Activated CD4-positive, alpha-beta T cell treated with anti-CD3 and anti-CD28 coated beads for 36 hours (primary cell): ENCODE results near the gene CDC42EP4. TPM values are rescaled to one million over a fixed set of nuclear protein-coding genes. Genes with fewer than 3 reads are reported as not detected.

Experiments
- ATAC-seq: fragments of 200-7000 bp; cut with Tn5 transposase; one replicate; pipeline ENCODE4 v1.10.0; 2021; ENCODE audit warnings: mild to moderate bottlenecking, moderate library complexity
- CTCF ChIA-PET: fragments of 350-600 bp; sonication (Branson Sonifier 250); formaldehyde crosslinking; loops from one replicate; lab custom pipeline; 2021; ENCODE audit warnings: antibody characterized with exemption; lab: Charles Lee
- POLR2A ChIA-PET: fragments of 350-600 bp; sonication (Branson Sonifier 250); formaldehyde crosslinking; loops from one replicate; lab custom pipeline; 2021; ENCODE audit warnings: antibody characterized with exemption, inconsistent platforms; lab: Charles Lee
- DNase-seq: peaks from one replicate; pipeline ENCODE4 v3.0.0-alpha.2; 2020
- H3K27ac Mint-ChIP-seq: one replicate; pipeline ENCODE4 v1.8.0; 2021; ENCODE audit warnings: mixed read lengths
- H3K27me3 Mint-ChIP-seq: one replicate; pipeline ENCODE4 v1.8.0; 2021; ENCODE audit warnings: mixed read lengths
- H3K36me3 Mint-ChIP-seq: one replicate; pipeline ENCODE4 v1.8.0; 2021; ENCODE audit warnings: low read depth, mixed read lengths
- H3K4me1 Mint-ChIP-seq: one replicate; pipeline ENCODE4 v1.8.0; 2021; ENCODE audit warnings: mixed read lengths
- H3K4me3 Mint-ChIP-seq: one replicate; pipeline ENCODE4 v1.8.0; 2021; ENCODE audit warnings: mild to moderate bottlenecking, moderate library complexity, mixed read lengths
- H3K9me3 Mint-ChIP-seq: one replicate; pipeline ENCODE4 v1.8.0; 2021; ENCODE audit warnings: low read depth, mixed read lengths
- intact Hi-C, 2 experiments: fragments of 100-400 bp; cut with DNase I in 1 of 2; cut with micrococcal nuclease in 1 of 2; formaldehyde crosslinking; loops; one replicate each; pipeline versions ENCODE4 v1.14.2 to v1.15.1; 2022 to 2024; cut with DNase I, micrococcal nuclease
- total RNA-seq, 2 experiments: library from RNA; stranded (reverse); gene quantifications; one replicate each; pipeline ENCODE4 v1.2.3, GENCODE V29; 2021

CDC42EP4 gene
- total RNA-seq, 2 experiments from 2014 or later = 0.87 to 0.91 TPM

GRCh38 chr17:73351764-73352163 is 40.0 kb upstream of the CDC42EP4 start:
- POLR2A ChIA-PET = no interaction called here
- DNase-seq (no peak), ATAC-seq (no peak)
- Mint-ChIP-seq H3K27ac (no peak overlapping the region), H3K4me1 (no peaks in the 10 kb centered on the region), H3K36me3 (no peaks in the 10 kb centered on the region), H3K4me3 (no peak overlapping the region), H3K9me3 (no peaks in the 10 kb centered on the region), H3K27me3 (no peaks in the 10 kb centered on the region)
- intact Hi-C loops = no loop called here
- CTCF ChIA-PET = no interaction called here

GRCh38 chr17:73350864-73351263 is 39.1 kb upstream of the CDC42EP4 start:
- no peaks in the 10 kb centered on the region for H3K27me3 Mint-ChIP-seq
- H3K36me3 Mint-ChIP-seq = no peaks in the 10 kb centered on the region
- H3K9me3 Mint-ChIP-seq = no peaks in the 10 kb centered on the region
- POLR2A ChIA-PET = no interaction called here
- intact Hi-C loops = no loop called here
- ATAC-seq (no peak), DNase-seq (no peak)
- no peaks in the 10 kb centered on the region for H3K4me1 Mint-ChIP-seq
- no peak overlapping the region for H3K27ac Mint-ChIP-seq
- CTCF ChIA-PET = interaction anchor here (0.7 kb wide), 1 partner anchor 19 kb away, joined by 6 read pairs; no protein-coding TSS in a partner anchor
- no peak overlapping the region for H3K4me3 Mint-ChIP-seq

GRCh38 chr17:73349647-73350046 is 37.8 kb upstream of the CDC42EP4 start:
- H3K4me1 Mint-ChIP-seq = no peaks in the 10 kb centered on the region
- H3K27ac Mint-ChIP-seq = no peak overlapping the region
- ATAC-seq (no peak), DNase-seq (no peak)
- CTCF ChIA-PET = no interaction called here
- H3K9me3 Mint-ChIP-seq = no peaks in the 10 kb centered on the region
- intact Hi-C loops = no loop called here
- no peaks in the 10 kb centered on the region for H3K36me3 Mint-ChIP-seq
- POLR2A ChIA-PET = no interaction called here
- no peak overlapping the region for H3K4me3 Mint-ChIP-seq
- H3K27me3 Mint-ChIP-seq = no peaks in the 10 kb centered on the region

- Mint-ChIP-seq H3K4me3 (no peak overlapping the region), H3K27me3 (no peaks in the 10 kb centered on the region), H3K36me3 (no peaks in the 10 kb centered on the region), H3K27ac (no peak overlapping the region), H3K9me3 (no peaks in the 10 kb centered on the region), H3K4me1 (no peaks in the 10 kb centered on the region)
- ATAC-seq (no peak), DNase-seq (no peak)
- intact Hi-C loops = no loop called here
- ChIA-PET CTCF (no interaction called here), POLR2A (no interaction called here)
Measured at GRCh38 chr17:73349138-73349537, 37.3 kb upstream of the CDC42EP4 start.

- POLR2A ChIA-PET = no interaction called here
- DNase-seq (no peak), ATAC-seq (no peak)
- CTCF ChIA-PET = no interaction called here
- Mint-ChIP-seq H3K4me1 (no peaks in the 10 kb centered on the region), H3K27me3 (no peaks in the 10 kb centered on the region), H3K36me3 (no peaks in the 10 kb centered on the region), H3K27ac (no peak overlapping the region), H3K4me3 (no peak overlapping the region), H3K9me3 (no peaks in the 10 kb centered on the region)
- intact Hi-C loops = no loop called here
Measured at GRCh38 chr17:73348829-73349095, 37.0 kb upstream of the CDC42EP4 start.

- no peaks in the 10 kb centered on the region for H3K27me3 Mint-ChIP-seq
- no peaks in the 10 kb centered on the region for H3K4me1 Mint-ChIP-seq
- H3K27ac Mint-ChIP-seq = no peak overlapping the region
- no peak overlapping the region for H3K4me3 Mint-ChIP-seq
- H3K36me3 Mint-ChIP-seq = no peaks in the 10 kb centered on the region
- DNase-seq (no peak), ATAC-seq (no peak)
- POLR2A ChIA-PET = no interaction called here
- no peaks in the 10 kb centered on the region for H3K9me3 Mint-ChIP-seq
- CTCF ChIA-PET = interaction anchor here (1.4 kb wide), 1 partner anchor 22 kb away, joined by 3 read pairs; no protein-coding TSS in a partner anchor
- intact Hi-C loops = no loop called here
Measured at GRCh38 chr17:73348018-73348828, 36.4 kb upstream of the CDC42EP4 start.

- POLR2A ChIA-PET = no interaction called here
- Mint-ChIP-seq H3K27me3 (no peaks in the 10 kb centered on the region), H3K27ac (no peak overlapping the region), H3K4me1 (no peaks in the 10 kb centered on the region), H3K36me3 (no peaks in the 10 kb centered on the region), H3K9me3 (no peaks in the 10 kb centered on the region), H3K4me3 (no peak overlapping the region)
- DNase-seq = no peak
- CTCF ChIA-PET = interaction anchor here (0.6 to 1.4 kb wide), 2 partner anchors 23 to 155 kb away, joined by 3 read pairs; partner anchors contain the start of gene COG1
- no peak for ATAC-seq
- intact Hi-C loops = no loop called here
Measured at GRCh38 chr17:73347351-73347750, 35.5 kb upstream of the CDC42EP4 start.

GRCh38 chr17:73346501-73347162 is 34.8 kb upstream of the CDC42EP4 start:
- no peaks in the 10 kb centered on the region for H3K9me3 Mint-ChIP-seq

GRCh38 chr17:73343739-73344454 is 32.1 kb upstream of the CDC42EP4 start:
- Mint-ChIP-seq H3K27ac (no peak overlapping the region), H3K4me3 (no peak overlapping the region), H3K9me3 (no peaks in the 10 kb centered on the region), H3K36me3 (no peaks in the 10 kb centered on the region), H3K4me1 (peaks cover 4% of the 10 kb centered on the region), H3K27me3 (no peaks in the 10 kb centered on the region)
- DNase-seq (no peak), ATAC-seq (no peak)
- CTCF ChIA-PET = interaction anchor here (1.0 kb wide), 1 partner anchor 26 kb away, joined by 4 read pairs; no protein-coding TSS in a partner anchor
- POLR2A ChIA-PET = no interaction called here
- intact Hi-C loops = no loop called here

More at GRCh38 chr17:73346501-73347162, 34.8 kb upstream of the CDC42EP4 start:
- H3K27me3 Mint-ChIP-seq = no peaks in the 10 kb centered on the region
- no peaks in the 10 kb centered on the region for H3K36me3 Mint-ChIP-seq
- intact Hi-C loops = no loop called here
- POLR2A ChIA-PET = no interaction called here
- H3K4me3 Mint-ChIP-seq = no peak overlapping the region
- ATAC-seq = no peak
- H3K27ac Mint-ChIP-seq = no peak overlapping the region
- no peaks in the 10 kb centered on the region for H3K4me1 Mint-ChIP-seq
- DNase-seq = no peak
- CTCF ChIA-PET = interaction anchor here (1.4 kb wide), 1 partner anchor 23 kb away, joined by 3 read pairs; no protein-coding TSS in a partner anchor

- H3K27me3 Mint-ChIP-seq = no peaks in the 10 kb centered on the region
- POLR2A ChIA-PET = no interaction called here
- no peaks in the 10 kb centered on the region for H3K36me3 Mint-ChIP-seq
- ATAC-seq = no peak
- CTCF ChIA-PET = interaction anchor here (0.6 to 1.5 kb wide), 2 partner anchors 112 to 175 kb away, joined by 4 to 5 read pairs; a partner anchor contains a TSS
- peaks cover 4% of the 10 kb centered on the region for H3K4me1 Mint-ChIP-seq
- no peak for DNase-seq
- H3K9me3 Mint-ChIP-seq = no peaks in the 10 kb centered on the region
- no peak overlapping the region for H3K27ac Mint-ChIP-seq
- intact Hi-C loops = no loop called here
- H3K4me3 Mint-ChIP-seq = no peak overlapping the region
Measured at GRCh38 chr17:73343168-73343634, 31.4 kb upstream of the CDC42EP4 start.

- Mint-ChIP-seq H3K27ac (no peak overlapping the region), H3K27me3 (no peaks in the 10 kb centered on the region), H3K4me1 (peaks cover 4% of the 10 kb centered on the region), H3K36me3 (no peaks in the 10 kb centered on the region), H3K4me3 (no peak overlapping the region), H3K9me3 (no peaks in the 10 kb centered on the region)
- ATAC-seq = no peak
- POLR2A ChIA-PET = no interaction called here
- CTCF ChIA-PET = interaction anchor here (0.6 to 1.5 kb wide), 3 partner anchors 28 to 175 kb away, joined by 4 to 5 read pairs (median 4); a partner anchor contains a TSS
- DNase-seq = no peak
- intact Hi-C loops = no loop called here
Measured at GRCh38 chr17:73342541-73343167, 30.9 kb upstream of the CDC42EP4 start.
